Lower leg skin (tissue), 4 donors: ENCODE measurements around the gene ADAMTS16. TPM values are rescaled to one million over a fixed set of nuclear protein-coding genes. Genes with fewer than 3 reads are reported as not detected.

ENCODE experiments used
- DNase-seq, 2 donors: peaks; one replicate each; pipeline ENCODE4 v3.0.0-alpha.2; 2019; ENCODE audit warnings: low spot score in 2 of 2
- H3K4me3 ChIP-seq: fragments of 200-600 bp; sonication (generic); 2 replicates; pipeline ENCODE4 v1.5.1; 2017; ENCODE audit warnings: mild to moderate bottlenecking, low read depth; ENCODE audit not compliant: poor library complexity, severe bottlenecking
- POLR2A ChIP-seq, 2 donors: fragments of 450-650 bp; IDR thresholded peaks; one replicate each; pipeline ENCODE4 v1.6.1; 2016 to 2017; ENCODE audit warnings: antibody characterized with exemption in 2 of 2, mild to moderate bottlenecking in 1 of 2, moderate library complexity in 1 of 2
- WGBS, 2 donors: methylation state at CpG; one replicate each; pipeline ENCODE4 v1.1.5; 2018; 5-methylcytosine and 5-hydroxymethylcytosine counted together
- intact Hi-C: fragments of 100-400 bp; cut with DNase I; formaldehyde crosslinking; loops from one replicate; pipeline ENCODE4 v1.15.0; 2023; ENCODE audit warnings: low total_unique reads
- total RNA-seq, 4 donors: library from RNA; depleted of rRNA; stranded (reverse); fragments of >200 nt; gene quantifications; one replicate each; pipeline ENCODE4 v1.1.0, GENCODE V29; 2016
- TF ChIP-seq, protein P1 (sequence below), 3 donors: fragments of 450-650 bp; IDR thresholded peaks; one replicate each; pipeline ENCODE4 v1.5.1; 2016; ENCODE audit warnings: antibody characterized with exemption in 3 of 3, mild to moderate bottlenecking in 3 of 3, moderate library complexity in 2 of 3

Gene ADAMTS16
- total RNA-seq, 4 donors from 2014 or later, result 0.55 TPM; not detected in 3

DNA sequence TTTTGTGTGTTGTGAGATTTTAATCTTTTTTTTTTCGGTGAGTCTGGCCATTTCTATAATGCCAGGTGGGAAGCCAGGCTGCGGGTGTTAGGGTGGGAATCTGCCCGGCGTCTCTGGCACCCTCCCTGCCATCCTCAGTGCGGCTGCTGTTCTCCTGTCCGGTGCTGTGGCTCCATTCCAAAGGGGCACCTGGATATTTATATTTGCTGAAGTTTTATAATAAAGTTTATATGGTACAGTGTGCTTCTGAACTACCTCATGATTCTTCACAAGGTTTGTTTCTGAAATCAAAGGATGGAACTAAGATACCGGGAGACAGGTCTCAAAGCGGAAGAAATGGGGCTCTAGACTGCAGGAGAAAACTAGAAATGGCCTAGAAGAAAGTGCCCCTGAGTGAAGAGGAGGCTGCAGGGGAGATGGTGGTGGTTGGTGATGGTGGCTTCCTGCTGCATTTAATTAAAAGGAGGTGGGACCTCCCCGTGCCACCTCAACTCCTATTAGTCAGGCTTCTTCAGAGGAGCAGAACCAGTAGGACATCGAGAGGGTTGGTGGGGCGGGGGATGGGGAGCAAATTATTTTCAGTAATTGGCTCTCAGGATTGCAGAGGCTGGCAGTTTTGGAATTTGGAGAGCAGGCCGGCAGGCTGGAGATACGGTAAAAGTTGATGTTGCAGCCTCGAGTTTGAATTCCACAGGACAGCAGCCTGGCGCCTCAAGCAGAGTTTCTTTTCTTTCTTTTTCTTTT, 180.1 kb downstream of the ADAMTS16 start:
- no peak overlapping the region for H3K4me3 ChIP-seq
- 85 to 86% methylated on average over 15 of the region's 15 CpGs for whole genome bisulfite sequencing, 2 donors
- no peak for TF ChIP-seq POLR2A (IDR thresholded peaks at IDR 0.05)
- TF ChIP-seq, protein P1, sequence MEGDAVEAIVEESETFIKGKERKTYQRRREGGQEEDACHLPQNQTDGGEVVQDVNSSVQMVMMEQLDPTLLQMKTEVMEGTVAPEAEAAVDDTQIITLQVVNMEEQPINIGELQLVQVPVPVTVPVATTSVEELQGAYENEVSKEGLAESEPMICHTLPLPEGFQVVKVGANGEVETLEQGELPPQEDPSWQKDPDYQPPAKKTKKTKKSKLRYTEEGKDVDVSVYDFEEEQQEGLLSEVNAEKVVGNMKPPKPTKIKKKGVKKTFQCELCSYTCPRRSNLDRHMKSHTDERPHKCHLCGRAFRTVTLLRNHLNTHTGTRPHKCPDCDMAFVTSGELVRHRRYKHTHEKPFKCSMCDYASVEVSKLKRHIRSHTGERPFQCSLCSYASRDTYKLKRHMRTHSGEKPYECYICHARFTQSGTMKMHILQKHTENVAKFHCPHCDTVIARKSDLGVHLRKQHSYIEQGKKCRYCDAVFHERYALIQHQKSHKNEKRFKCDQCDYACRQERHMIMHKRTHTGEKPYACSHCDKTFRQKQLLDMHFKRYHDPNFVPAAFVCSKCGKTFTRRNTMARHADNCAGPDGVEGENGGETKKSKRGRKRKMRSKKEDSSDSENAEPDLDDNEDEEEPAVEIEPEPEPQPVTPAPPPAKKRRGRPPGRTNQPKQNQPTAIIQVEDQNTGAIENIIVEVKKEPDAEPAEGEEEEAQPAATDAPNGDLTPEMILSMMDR (IDR thresholded peaks at IDR 0.05), result no peak
- intact Hi-C loops, result no loop called here
- no peak for DNase-seq

DNA sequence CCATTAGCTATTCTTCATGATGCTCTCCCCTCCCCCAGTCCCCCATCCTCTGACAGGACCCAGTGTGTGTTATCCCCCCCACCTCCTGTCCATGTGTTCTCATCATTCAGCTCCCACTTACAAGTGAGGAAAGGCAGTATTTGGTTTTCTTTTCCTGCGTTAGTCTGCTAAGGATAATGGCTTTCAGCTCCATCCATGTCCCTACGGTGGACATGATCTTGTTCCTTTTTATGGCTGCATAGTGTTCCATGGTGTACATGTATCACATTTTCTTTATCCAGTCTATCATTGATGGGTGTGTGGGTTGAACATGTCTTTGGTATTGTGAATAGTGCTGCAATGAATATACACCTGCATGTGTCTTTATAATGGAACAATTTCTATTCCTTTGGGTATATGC, 181.0 kb downstream of the ADAMTS16 start:
- H3K4me3 ChIP-seq, result no peak overlapping the region
- WGBS, 2 donors, result 89 to 95% methylated on average over 2 of the region's 2 CpGs
- DNase-seq, result no peak
- TF ChIP-seq POLR2A (IDR thresholded peaks at IDR 0.05), result no peak
- TF ChIP-seq, protein P1 (IDR thresholded peaks at IDR 0.05), result no peak
- intact Hi-C loops, result no loop called here

DNA sequence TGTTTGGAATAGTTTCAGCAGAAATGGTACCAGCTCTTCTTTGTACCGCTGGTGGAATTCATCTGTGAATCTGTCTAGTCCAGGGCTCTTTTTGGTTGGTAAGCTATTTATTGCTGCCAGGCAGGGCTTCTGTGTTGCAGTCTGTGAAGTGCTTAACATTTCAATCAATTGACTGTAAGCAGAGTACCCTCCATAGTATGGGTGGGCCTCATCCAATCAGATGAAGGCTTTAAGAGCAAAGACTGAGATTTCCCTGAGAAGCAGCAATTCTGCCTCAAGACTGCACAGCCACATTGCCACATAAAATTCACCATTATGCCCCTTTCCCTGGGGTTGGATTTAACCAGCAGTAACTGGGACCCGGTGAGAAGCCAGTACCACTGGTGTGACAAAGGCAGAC, 183.4 kb downstream of the ADAMTS16 start:
- no peak overlapping the region for H3K4me3 ChIP-seq
- DNase-seq, result no peak
- intact Hi-C loops, result no loop called here
- TF ChIP-seq, protein P1 (IDR thresholded peaks at IDR 0.05), result no peak
- no peak for TF ChIP-seq POLR2A (IDR thresholded peaks at IDR 0.05)
- WGBS, 2 donors, result 95 to 100% methylated on average over 2 of the region's 2 CpGs

DNA sequence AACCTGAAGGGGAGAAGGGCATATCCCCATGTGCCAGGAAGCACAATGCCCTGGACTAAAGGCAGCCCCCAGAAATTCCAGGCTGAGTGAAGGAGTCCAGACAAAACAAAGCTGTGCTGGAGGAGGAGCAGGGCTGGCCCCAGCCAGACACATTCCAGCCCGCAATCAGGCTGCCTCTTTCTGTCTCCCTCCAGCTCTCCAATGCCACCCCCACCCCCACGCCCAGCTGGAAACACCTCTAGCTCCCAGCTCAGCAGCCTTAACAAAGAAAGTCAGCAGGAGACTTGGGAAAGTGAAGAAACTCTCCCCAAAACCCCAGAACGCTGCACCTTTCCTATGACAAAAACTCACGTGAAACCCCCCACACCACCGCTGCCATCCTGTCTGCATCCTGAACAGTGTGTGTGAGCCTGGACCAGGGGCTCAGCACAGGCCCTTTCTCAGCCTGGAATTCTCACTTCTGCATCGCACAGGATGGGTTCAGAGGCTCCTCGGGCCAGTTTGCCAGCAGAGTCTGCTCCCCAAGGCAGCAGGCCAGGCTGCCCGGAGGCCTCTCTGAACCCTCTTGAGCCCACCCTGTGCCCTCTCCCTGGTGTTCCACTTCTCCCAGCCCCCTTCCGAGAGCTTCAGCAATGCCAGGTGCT, 186.1 kb downstream of the ADAMTS16 start:
- intact Hi-C loops, result no loop called here
- 78 to 81% methylated on average over 9 of the region's 9 CpGs for WGBS, 2 donors
- DNase-seq, result no peak
- H3K4me3 ChIP-seq, result no peak overlapping the region
- no peak for TF ChIP-seq POLR2A (IDR thresholded peaks at IDR 0.05)
- TF ChIP-seq, protein P1 (IDR thresholded peaks at IDR 0.05), result no peak

DNA sequence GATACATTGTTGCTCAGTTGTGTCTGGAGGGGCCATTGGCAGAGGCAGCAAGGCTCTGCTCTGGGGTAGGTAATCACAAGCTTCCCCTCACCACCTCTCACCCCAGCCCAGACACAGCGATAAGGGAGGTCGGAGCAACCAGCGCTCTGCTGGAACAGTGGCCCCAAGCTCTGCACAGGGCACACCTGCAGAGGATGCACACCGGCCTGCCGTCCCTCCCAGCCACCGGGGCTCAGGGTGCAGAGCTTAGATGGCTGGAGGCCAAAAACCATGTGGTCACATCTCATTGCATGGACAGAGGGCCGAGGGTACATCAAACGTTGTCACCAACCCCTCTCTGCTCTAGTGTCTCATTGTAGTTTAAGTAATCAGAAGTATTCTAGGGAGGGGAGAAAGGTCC, 187.0 kb downstream of the ADAMTS16 start:
- intact Hi-C loops, result no loop called here
- WGBS, 2 donors, result 91 to 92% methylated on average over 8 of the region's 8 CpGs

More for the DNA sequence above, 187.0 kb downstream of the ADAMTS16 start:
- no peak overlapping the region for H3K4me3 ChIP-seq
- no peak for DNase-seq
- TF ChIP-seq, protein P1 (IDR thresholded peaks at IDR 0.05), result no peak
- no peak for TF ChIP-seq POLR2A (IDR thresholded peaks at IDR 0.05)
